ENCODE measurements around the gene ADPRH.
"Not testable (repeated sequence)": the region's sequence is repeated elsewhere in the genome, so short reads cannot be mapped to it uniquely, and the experiment has no call there.

ADPRH gene

GRCh38 chr3:119560160-119560559 is 19.1 kb upstream of the ADPRH start:
- no peak for DNase-seq

GRCh38 chr3:119562307-119562961 is 16.9 kb upstream of the ADPRH start:
- DNase-seq: no peak

GRCh38 chr3:119563334-119563733 is 16.0 kb upstream of the ADPRH start:
- not testable (repeated sequence) for DNase-seq

- no peak for DNase-seq
Measured at GRCh38 chr3:119569156-119569555, 10.1 kb upstream of the ADPRH start.

GRCh38 chr3:119570229-119570628 is 9.1 kb upstream of the ADPRH start:
- DNase-seq: no peak

GRCh38 chr3:119571230-119571629 is 8.1 kb upstream of the ADPRH start:
- DNase-seq: no peak

- no peak for DNase-seq
Measured at GRCh38 chr3:119571688-119572087, 7.6 kb upstream of the ADPRH start.

DNA sequence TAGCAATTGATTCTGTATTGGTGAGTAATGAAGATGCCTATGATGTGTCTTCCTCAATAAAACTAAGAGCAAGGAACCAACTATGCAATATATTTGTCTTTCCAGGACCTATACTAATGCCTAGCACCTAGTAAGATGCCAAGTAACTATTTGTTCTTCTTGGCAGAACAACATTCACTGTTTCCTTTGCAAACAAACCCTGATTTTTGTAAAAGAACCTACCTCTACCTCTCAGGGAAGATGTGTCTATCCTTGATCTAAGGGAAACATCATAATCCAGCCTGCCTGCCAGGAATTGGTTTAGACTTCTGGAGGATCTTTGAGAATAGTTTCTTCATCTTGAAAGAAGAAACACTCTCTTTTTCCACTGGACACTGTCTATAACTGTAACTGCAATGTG is 3.8 kb upstream of the ADPRH start:
- no peak for DNase-seq

GRCh38 chr3:119580067-119580760 is 922 bp downstream of the ADPRH start:
- no peak for DNase-seq

GRCh38 chr3:119582178-119582577 is 2.9 kb downstream of the ADPRH start:
- no peak for DNase-seq

- no peak for DNase-seq
Measured at GRCh38 chr3:119585208-119585607, 5.9 kb downstream of the ADPRH start.

DNA sequence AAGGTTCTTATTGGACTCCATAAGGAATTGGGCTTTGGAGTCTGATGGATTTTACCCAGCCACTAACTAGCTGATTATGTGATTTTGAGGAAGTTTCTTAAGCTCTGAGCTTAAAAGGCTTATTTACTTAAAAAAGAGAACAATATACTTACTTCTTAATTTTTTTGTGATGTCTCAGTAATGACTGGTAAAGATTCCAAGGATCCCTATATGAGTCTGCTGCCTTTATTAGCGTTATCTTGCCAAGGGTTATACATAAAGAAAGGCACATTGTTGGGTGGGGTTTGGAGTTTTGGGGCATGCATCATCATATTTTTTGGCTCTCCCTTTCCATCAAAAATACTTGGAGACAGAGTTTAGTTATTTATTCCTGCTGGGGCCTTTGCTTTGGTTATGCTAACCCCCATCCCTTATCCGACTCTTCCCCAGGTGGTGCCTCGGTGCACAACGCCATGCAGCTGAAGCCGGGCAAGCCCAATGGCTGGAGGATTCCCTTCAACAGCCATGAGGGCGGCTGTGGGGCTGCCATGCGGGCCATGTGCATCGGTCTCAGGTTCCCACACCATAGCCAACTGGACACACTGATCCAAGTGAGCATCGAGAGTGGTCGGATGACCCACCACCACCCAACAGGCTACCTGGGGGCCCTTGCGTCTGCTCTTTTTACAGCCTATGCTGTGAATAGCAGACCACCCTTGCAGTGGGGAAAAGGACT is 6.7 kb downstream of the ADPRH start:
- DNase-seq: no peak

DNA sequence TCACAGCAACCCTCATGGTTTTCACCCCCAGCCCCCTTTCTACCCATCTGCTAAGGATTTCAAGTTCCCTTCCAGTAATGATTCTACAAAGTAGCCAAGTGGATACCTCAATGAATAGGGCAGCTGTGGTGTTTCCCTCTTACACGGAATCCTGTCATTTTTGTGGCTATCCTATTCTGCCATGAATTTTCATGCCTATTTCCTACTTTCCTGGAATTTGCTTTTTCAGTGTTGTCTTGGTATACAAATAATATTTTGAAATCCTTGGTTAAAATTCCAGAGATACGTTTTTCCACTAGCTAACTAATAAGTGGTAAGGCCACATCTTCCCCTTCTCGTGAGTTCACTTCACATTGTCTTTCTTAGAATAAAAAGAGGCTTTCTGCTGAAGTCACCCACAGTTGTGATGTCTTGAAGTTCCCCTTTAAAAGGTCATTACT is 7.5 kb downstream of the ADPRH start:
- no peak for DNase-seq

DNA sequence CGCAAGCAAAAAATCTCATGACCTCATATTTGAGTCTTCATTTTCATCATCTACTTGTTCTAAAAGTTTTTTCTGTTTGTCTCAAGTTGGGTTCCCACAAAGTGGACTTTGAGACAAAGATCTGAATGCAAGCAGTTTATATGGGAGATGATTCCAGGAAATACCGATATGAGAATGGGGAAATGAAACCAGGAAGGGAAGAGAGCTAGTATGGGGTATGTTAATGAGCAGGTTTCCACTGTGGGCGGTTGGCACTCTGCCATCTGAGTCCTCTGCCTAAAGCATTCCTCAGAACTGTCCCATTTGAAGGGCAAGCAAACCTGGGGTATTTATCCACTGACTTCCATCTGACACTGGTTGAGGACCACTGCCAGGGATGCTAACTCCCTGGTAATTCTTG is 8.8 kb downstream of the ADPRH start:
- no peak for DNase-seq

GRCh38 chr3:119589102-119589773 is 9.9 kb downstream of the ADPRH start:
- DNase-seq: no peak

DNA sequence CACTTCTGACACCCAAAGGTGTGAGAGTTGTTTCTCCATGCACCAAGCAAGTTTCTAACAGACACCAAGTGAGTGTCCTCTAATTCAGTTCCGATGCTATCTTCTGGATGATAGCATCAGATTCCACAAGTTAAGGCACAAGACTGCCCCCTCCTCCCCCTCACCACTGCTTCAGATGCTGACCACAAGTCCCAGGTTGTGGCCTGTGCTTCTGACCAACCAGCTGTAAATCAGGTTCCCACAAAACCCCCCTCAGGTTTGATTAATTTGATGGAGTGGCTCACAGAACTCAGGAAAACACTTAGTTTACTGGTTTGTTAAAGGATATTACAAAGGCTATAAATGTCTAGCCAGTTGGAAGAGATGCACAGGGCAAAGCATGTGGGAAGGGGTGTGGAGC is 11.4 kb downstream of the ADPRH start:
- no peak for DNase-seq

DNA sequence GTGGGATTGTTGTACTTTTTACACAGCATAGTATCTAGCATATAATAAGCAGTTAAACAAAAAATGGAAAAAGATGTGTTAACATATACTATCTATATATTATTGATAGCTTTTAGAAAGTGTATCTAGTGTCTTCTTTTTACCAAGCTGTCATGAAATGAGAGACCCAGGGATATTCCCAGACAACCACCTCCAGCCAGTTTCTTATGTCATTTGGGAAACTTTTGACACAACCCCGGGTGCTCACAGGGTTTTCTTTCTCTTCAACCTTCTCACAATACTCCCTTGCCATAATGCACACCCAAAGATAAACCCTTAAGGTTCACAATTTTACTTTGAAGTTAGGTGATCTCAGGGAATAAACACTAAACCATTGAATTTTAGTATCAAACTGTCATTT is 13.6 kb downstream of the ADPRH start:
- DNase-seq: no peak

DNA sequence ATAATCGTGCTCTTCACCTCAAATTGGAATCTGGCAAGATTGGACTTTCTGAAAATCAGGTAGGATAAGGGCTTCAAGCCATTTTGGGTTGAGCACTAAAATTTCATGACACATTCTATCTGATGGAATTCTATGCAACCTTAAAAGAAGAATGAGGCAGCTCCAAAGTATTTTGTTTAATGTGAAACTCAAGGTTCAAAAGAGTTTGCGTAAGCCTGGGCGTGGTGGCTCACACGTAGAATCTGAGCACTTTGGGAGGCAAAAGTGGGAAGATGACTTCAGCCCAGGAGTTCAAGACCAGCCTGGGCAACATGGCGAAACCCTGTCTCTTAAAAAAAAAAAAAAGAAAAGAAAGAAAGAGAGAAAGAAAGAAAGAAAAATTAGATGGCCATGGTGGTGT is 14.8 kb downstream of the ADPRH start:
- DNase-seq: no peak

DNA sequence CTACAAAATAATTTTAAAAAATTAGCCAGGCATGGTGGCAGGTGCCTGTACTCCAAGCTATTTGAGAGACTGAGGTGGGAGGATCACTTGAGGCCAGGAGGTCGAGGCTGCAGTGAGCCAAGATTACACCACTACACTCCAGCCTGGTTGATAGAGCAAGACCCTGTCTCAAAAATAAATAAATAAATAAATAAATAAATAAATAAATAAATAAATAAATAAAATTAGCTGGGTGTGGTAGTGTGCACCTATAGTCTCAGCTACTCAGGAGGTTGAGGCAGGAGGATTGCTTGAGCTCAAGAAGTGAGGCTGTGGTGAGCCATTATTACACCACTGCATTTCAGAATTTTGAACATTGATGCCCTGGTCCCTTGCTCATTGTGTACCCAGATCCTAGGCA is 15.6 kb downstream of the ADPRH start:
- not testable (repeated sequence) for DNase-seq

DNA sequence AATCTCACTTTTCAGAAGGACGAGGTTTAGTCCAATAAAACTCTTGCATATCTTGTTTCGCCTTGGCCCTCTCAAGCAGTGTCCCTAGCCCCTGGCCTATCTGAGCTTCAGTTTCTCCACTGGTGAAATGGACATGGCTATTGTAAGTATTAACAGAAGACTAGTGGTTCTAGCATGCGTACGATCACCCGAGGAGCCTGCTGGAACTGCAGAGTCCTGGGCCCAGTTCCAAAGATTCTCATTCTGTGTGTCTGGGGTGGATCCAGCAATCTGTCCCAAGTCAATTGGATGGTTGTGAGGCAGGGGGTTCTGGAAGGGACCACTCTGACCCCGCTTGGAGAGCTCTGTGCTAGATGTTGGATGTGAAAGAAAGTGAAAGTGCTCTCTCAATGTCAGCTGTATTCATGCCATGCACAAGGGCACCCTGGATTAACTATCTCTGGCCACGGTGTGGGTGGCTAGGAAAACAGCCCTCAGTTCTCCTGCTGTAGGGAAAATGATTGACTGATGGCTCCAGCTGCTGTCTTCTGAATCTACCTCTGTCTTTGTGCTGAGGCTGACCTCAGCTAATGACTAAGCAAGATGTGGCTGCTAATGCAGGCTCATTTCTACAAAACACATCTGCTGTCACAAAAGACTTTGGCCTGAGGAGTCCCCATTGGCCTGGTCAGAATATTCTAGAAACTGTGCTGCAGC is 16.5 kb downstream of the ADPRH start:
- DNase-seq: no peak

GRCh38 chr3:119596398-119596797 is 17.1 kb downstream of the ADPRH start:
- DNase-seq: no peak

DNA sequence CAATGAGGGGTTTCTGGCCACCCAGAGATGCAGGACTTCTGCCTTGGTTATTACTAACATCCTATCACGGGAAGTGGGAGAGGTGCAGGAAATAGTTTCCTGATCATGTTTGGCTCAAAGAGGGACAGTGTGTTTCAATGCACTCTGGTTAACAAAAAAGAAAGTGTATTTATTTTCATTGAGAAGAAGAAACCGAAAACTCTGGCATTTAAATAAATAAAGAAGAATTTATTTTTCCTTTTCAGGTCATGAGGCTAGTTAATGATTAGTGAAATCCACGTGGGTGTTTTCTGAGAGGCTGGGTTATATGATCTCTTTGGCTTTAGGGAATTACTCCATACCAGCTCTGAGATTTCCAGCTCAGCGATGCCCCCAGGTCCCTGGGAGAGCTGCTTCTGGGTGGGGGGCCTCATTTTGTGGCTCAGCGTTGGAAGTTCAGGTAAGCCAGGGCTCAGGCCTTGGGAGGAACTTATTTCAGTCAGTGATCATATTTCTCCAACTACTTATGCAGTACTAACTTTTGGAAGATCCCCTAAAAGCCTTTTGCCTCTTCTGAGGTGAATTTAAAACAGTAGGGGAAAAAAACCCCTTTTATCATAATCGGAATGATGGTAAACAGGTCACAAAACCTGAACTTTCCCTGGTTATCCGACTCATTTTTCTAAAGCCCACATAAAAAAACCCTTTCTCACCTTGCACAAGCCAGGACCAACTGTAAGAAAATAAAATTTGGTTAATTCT is 18.4 kb downstream of the ADPRH start, which contains the start of gene PLA1A:
Gene PLA1A (plus strand): TSS at position 338 of the 741 bp plus-strand sequence. CDS start 29 bp downstream, at position 367.
- no peak for DNase-seq

Data from activated T-cell treated with anti-CD3 and anti-CD28 coated beads for 4 hours (primary cell).